NCI-H82 treated with DMSO at 0.1 percent for 48 hours (cell line): Measurements from ENCODE around the gene LTBP4.
"Not testable (repeated sequence)": the region's sequence is repeated elsewhere in the genome, so short reads cannot be mapped to it uniquely, and the experiment has no call there.

Source experiments
- DNase-seq: peaks from one replicate; lab custom pipeline; 2025; ENCODE audit not compliant: unreplicated experiment; lab: John Stamatoyannopoulos, UW

LTBP4 gene

GRCh38 chr19:40627486-40628279, 26.5 kb downstream of the LTBP4 start:
- no peak for DNase-seq

- DNase-seq: no peak
Measured at GRCh38 chr19:40629346-40629745, 28.2 kb downstream of the LTBP4 start.

GRCh38 chr19:40630571-40631160, 29.5 kb downstream of the LTBP4 start:
- DNase-seq: no peak

- DNase-seq: no peak
Measured at GRCh38 chr19:40632311-40633036, 31.3 kb downstream of the LTBP4 start.

- DNase-seq: no peak
Measured at GRCh38 chr19:40633207-40633606, 32.0 kb downstream of the LTBP4 start.

GRCh38 chr19:40638327-40638726, 37.2 kb downstream of the LTBP4 start:
- no peak for DNase-seq

- no peak for DNase-seq
Measured at GRCh38 chr19:40639638-40639982, 38.4 kb downstream of the LTBP4 start.

- no peak for DNase-seq
Measured at GRCh38 chr19:40640744-40641143, 39.6 kb downstream of the LTBP4 start.

GRCh38 chr19:40641281-40641680, 40.1 kb downstream of the LTBP4 start:
- DNase-seq: no peak

GRCh38 chr19:40642051-40642706, 41.0 kb downstream of the LTBP4 start:
- no peak for DNase-seq

- DNase-seq: no peak
Measured at GRCh38 chr19:40642757-40643305, 41.7 kb downstream of the LTBP4 start.

- DNase-seq: no peak
Measured at GRCh38 chr19:40646743-40647254, 45.6 kb downstream of the LTBP4 start.

GRCh38 chr19:40649903-40650675, 48.9 kb downstream of the LTBP4 start:
- DNase-seq: not testable (repeated sequence)

GRCh38 chr19:40650749-40651305, 49.7 kb downstream of the LTBP4 start:
- no peak for DNase-seq

- DNase-seq: not testable (repeated sequence)
Measured at GRCh38 chr19:40652303-40652702, 51.1 kb downstream of the LTBP4 start.

- not testable (repeated sequence) for DNase-seq
Measured at GRCh38 chr19:40655684-40656083, 54.5 kb downstream of the LTBP4 start.

- no peak for DNase-seq
Measured at GRCh38 chr19:40658031-40658430, 56.9 kb downstream of the LTBP4 start.

- no peak for DNase-seq
Measured at GRCh38 chr19:40659116-40659515, 57.9 kb downstream of the LTBP4 start.

GRCh38 chr19:40659566-40659965, 58.4 kb downstream of the LTBP4 start:
- DNase-seq: no peak

- no peak for DNase-seq
Measured at GRCh38 chr19:40661616-40662015, 60.4 kb downstream of the LTBP4 start.
